Peyer's patch (tissue), 4 donors: Measurements from ENCODE around the gene MICOS13. TPM values are rescaled to one million over a fixed set of nuclear protein-coding genes. Genes with fewer than 3 reads are reported as not detected.
"Not testable (repeated sequence)": the region's sequence is repeated elsewhere in the genome, so short reads cannot be mapped to it uniquely, and the experiment has no call there.

Experiments used
- DNase-seq, 3 donors: peaks; one replicate each; pipeline ENCODE4 v3.0.0-alpha.2; 2017 to 2019
- H3K27ac ChIP-seq, 4 donors: fragments of 200-600 bp; sonication (generic); one replicate each; pipeline ENCODE4 v1.5.1; 2016 to 2019
- H3K27me3 ChIP-seq, 2 donors: fragments of 200-600 bp; sonication (generic); one replicate each; pipeline ENCODE4 v1.5.1; 2019
- H3K36me3 ChIP-seq, 3 donors: fragments of 200-600 bp; sonication (generic); one replicate each; pipeline ENCODE4 v1.5.1; 2016 to 2019
- H3K4me1 ChIP-seq, 4 donors: fragments of 200-600 bp; sonication (generic); one replicate each; pipeline ENCODE4 v1.5.1; 2016 to 2019
- H3K4me3 ChIP-seq, 4 donors: fragments of 200-600 bp; sonication (generic); 1 replicate in 3 of 4; 2 replicates in 1 of 4; pipeline ENCODE4 v1.5.1; 2016 to 2019; ENCODE audit warnings: mild to moderate bottlenecking in 1 of 4
- H3K9me3 ChIP-seq, 4 donors: fragments of 200-600 bp; sonication (generic); one replicate each; pipeline ENCODE4 v1.5.1; 2016 to 2019; ENCODE audit warnings: mild to moderate bottlenecking in 1 of 4
- CTCF ChIP-seq, 6 experiments: fragments of 450-650 bp in 4 of 6; fragments of 200-600 bp in 2 of 6; sonication (generic) in 1 of 6; IDR thresholded peaks; one replicate each; pipeline ENCODE4 v1.5.1; 2017 to 2019; ENCODE audit warnings: antibody characterized with exemption in 6 of 6, mild to moderate bottlenecking in 3 of 6, moderate library complexity in 1 of 6
- POLR2A ChIP-seq, 2 donors: fragments of 450-650 bp; IDR thresholded peaks; one replicate each; pipeline ENCODE4 v1.5.1; 2017; ENCODE audit warnings: antibody characterized with exemption in 2 of 2, mild to moderate bottlenecking in 2 of 2, moderate library complexity in 2 of 2
- total RNA-seq, 4 donors: library from RNA; depleted of rRNA; stranded (reverse); fragments of >200 nt; gene quantifications; one replicate each; pipeline ENCODE4 v1.1.0, GENCODE V29; 2016

MICOS13 gene
- total RNA-seq, 4 donors from 2014 or later: 11.6 to 48.0 (median 40.0) TPM

DNA sequence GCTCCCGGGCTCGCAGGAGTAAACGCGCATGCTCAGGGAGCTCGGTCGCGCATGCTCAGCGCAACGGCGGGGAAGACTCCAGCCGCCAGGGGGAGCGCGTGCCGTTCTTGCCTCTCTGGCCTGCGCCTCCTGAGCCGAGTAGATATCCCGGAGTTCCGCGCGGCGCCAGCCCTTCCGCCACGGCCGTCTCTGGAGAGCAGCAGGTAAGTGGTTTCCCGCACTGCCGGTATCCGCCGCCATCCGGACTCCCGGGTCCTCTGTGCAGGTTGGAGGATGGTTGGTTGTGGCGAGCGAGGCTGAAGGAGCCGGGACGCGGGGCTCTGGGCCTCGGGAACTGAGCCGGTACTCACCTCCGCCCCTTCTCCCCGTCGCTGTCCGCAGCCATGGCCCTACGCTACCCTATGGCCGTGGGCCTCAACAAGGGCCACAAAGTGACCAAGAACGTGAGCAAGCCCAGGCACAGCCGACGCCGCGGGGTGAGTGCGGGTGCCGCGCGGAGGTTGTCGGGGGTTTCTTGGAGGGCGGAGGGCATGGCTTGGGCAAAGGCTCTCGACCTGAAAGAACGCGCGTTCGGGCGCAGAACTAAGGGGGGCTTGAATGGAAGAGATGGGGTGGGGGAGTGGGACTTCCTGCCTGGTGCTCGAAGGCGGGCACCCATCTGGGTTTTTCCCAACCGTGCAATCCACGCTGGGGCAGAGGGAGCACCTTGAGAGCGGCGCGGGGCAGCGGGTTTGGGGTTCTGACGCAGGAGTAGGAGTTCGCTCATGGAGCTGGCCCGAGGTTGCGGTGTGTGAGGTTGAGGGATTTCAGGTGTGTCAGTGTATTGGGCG lies 10.0 kb upstream of the MICOS13 start, which contains the start of gene RPL36:
TSS of gene RPL36 (plus strand) at position 171 of the 830 bp plus-strand sequence. CDS start at position 384, 213 bp downstream.
- Histone ChIP-seq H3K27me3 (no peaks in the 10 kb centered on the region), H3K4me1 (peaks cover 0 to 28% (median 13%) of the 10 kb centered on the region in 4 donors), H3K9me3 (no peaks in the 10 kb centered on the region), H3K36me3 (peaks cover 0 to 38% (median 0%) of the 10 kb centered on the region in 3 donors), H3K4me3 (peak within 1 kb of the TSS; percentile 74 to 91 (median 78)), H3K27ac (peak within 1 kb of the TSS; percentile 84 to 93 (median 89))
- TF ChIP-seq POLR2A (IDR thresholded peaks at IDR 0.05): peak; percentile 90 to 92
- peak; percentile 96 to 99 (median 98) for TF ChIP-seq CTCF (IDR thresholded peaks at IDR 0.05)
- peak; percentile 96 to 100 (median 99) for DNase-seq

GRCh38 chr19:5688262-5688881 lies 8.1 kb upstream of the MICOS13 start:
- peaks cover 0 to 28% (median 13%) of the 10 kb centered on the region in 4 donors for H3K4me1 ChIP-seq
- H3K36me3 ChIP-seq: peaks cover 0 to 18% (median 0%) of the 10 kb centered on the region in 3 donors
- H3K4me3 ChIP-seq, DNase-seq, H3K27me3 ChIP-seq, H3K9me3 ChIP-seq, H3K27ac ChIP-seq: not testable (repeated sequence)

DNA sequence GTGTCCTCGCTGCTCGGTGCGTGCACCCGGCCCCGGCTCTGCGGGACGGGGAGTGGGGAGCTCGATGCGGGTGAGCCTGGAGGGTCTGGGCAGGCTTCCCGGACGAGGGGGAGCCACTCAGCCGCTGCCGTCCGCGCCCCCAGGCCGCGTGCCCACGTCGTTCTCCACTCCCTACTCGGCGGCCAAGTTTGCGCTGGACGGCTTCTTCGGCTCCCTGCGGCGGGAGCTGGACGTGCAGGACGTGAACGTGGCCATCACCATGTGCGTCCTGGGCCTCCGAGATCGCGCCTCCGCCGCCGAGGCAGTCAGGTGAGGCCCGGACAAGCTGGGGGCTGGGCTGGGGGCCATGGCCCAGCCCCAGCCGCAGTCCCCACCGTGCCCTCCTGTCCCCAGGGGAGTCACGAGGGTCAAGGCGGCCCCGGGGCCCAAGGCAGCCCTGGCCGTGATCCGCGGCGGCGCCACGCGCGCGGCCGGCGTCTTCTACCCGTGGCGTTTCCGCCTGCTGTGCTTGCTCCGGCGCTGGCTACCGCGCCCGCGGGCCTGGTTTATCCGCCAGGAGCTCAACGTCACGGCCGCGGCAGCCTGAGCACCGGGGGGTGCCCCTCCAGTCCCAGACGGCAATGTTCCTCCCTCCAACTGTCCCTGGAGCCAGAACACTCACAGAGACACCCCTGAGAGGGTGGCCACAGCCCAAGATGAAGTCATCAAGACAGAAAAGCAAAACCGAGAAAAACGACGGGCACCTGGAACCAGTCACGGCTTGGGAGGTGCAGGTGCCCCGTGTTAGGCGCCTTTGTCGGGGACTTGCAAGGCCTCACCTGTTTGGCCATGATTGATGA lies 7.3 kb upstream of the MICOS13 start:
- no peaks in the 10 kb centered on the region for H3K9me3 ChIP-seq
- H3K27me3 ChIP-seq: no peaks in the 10 kb centered on the region
- H3K4me1 ChIP-seq: peaks cover 0 to 28% (median 13%) of the 10 kb centered on the region in 4 donors
- H3K4me3 ChIP-seq: peak overlapping the region; percentile 64 to 72 (median 66)
- peaks cover 0 to 10% (median 0%) of the 10 kb centered on the region in 3 donors for H3K36me3 ChIP-seq
- TF ChIP-seq CTCF (IDR thresholded peaks at IDR 0.05) (no peak), POLR2A (IDR thresholded peaks at IDR 0.05) (no peak)
- H3K27ac ChIP-seq: peak overlapping the region; percentile 83 to 85 (median 83)
- no peak for DNase-seq

DNA sequence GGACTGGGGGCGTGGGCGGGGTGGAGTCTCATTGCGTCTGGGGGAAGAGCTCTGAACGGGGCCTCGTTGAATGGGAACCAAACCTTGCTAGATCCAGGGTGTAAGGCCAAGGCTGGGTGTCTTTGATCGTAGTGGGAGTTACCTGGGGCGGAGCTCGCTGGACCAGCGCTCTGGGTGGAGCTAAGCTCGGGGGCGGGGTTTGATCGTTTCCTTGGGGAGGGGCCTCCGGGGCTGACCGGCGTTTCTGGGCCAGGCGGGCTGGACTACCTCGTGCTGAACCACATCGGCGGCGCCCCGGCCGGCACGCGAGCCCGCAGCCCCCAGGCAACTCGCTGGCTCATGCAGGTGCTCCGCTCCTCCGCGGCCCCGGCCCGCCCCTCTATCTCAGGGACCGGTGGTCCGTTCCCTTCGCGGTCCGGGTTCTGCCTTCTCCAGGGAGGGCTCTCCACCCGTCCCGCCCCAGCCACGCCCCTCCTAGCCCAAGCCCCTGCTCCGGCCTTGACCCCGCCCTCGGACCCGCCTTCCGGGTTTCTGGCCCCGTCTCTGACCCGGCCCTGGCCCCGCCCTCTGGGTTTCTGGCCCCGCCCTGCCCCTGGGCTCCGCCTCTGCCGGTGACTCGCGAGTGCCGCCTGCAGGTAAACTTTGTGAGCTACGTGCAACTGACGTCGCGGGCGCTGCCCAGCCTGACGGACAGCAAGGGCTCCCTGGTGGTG lies 6.5 kb upstream of the MICOS13 start:
- H3K27ac ChIP-seq: peak overlapping the region; percentile 83 to 85 (median 83)
- H3K4me1 ChIP-seq: peaks cover 0 to 20% (median 9%) of the 10 kb centered on the region in 4 donors
- H3K9me3 ChIP-seq: no peaks in the 10 kb centered on the region
- H3K36me3 ChIP-seq: peaks cover 0 to 3% (median 0%) of the 10 kb centered on the region in 3 donors
- no peaks in the 10 kb centered on the region for H3K27me3 ChIP-seq
- peak; percentile 62 to 92 (median 87) for TF ChIP-seq CTCF (IDR thresholded peaks at IDR 0.05)
- TF ChIP-seq POLR2A (IDR thresholded peaks at IDR 0.05): peak in 1 of 2 donors; percentile 40
- peak; percentile 98 to 100 (median 99) for DNase-seq
- peak overlapping the region; percentile 64 to 72 (median 66) for H3K4me3 ChIP-seq

- Histone ChIP-seq H3K4me1 (peaks cover 0 to 18% (median 7%) of the 10 kb centered on the region in 4 donors), H3K9me3 (no peaks in the 10 kb centered on the region), H3K36me3 (no peaks in the 10 kb centered on the region), H3K27ac (peak overlapping the region; percentile 83 to 85 (median 83)), H3K4me3 (peak overlapping the region; percentile 64 to 72 (median 66)), H3K27me3 (no peaks in the 10 kb centered on the region)
- DNase-seq: no peak
- no peak for TF ChIP-seq POLR2A (IDR thresholded peaks at IDR 0.05)
Measured at GRCh38 chr19:5686326-5686646, 6.0 kb upstream of the MICOS13 start.
